OCI-LY3 (cell line): ENCODE measurements around the gene CYP2C18.

Source experiments
- H2AFZ ChIP-seq: fragments of 200-600, 300-600 bp; shearing (Covaris generic); 2 replicates; pipeline ENCODE4 v1.6.0; 2014; ENCODE audit warnings: antibody characterized with exemption, low read depth, low read length
- H3K27ac ChIP-seq: fragments of 200-600, 300-600 bp; sonication (generic); 2 replicates; pipeline ENCODE4 v1.5.1; 2014; ENCODE audit warnings: mild to moderate bottlenecking, low read length, moderate library complexity, mixed read lengths
- H3K27me3 ChIP-seq: fragments of 200-600, 300-600 bp; sonication (generic); 2 replicates; pipeline ENCODE4 v1.6.1; 2014; ENCODE audit warnings: low read depth, low read length, mixed read lengths
- H3K36me3 ChIP-seq: fragments of 200-600, 300-600 bp; sonication (generic); replicated peaks from 2 replicates; pipeline ENCODE3; 2014; ENCODE audit warnings: low read depth, low read length, mixed read lengths
- H3K4me1 ChIP-seq: fragments of 300-600, 200-600 bp; sonication (generic); 2 replicates; pipeline ENCODE4 v1.6.1; 2014; ENCODE audit warnings: low read length, mixed read lengths
- H3K4me2 ChIP-seq: fragments of 200-600, 300-600 bp; sonication (generic); 2 replicates; pipeline ENCODE4 v1.6.1; 2014; ENCODE audit warnings: low read length, mixed read lengths
- H3K4me3 ChIP-seq: fragments of 300-600, 200-600 bp; sonication (generic); 2 replicates; pipeline ENCODE4 v1.5.1; 2014; ENCODE audit warnings: antibody characterized with exemption, mild to moderate bottlenecking, low read length, moderate library complexity
- H3K79me2 ChIP-seq: fragments of 300-600, 200-600 bp; shearing (Covaris generic); 2 replicates; pipeline ENCODE4 v1.6.1; 2014; ENCODE audit warnings: mild to moderate bottlenecking, low read length, mixed read lengths
- H3K9ac ChIP-seq: fragments of 300-600, 200-600 bp; shearing (Covaris generic); 2 replicates; pipeline ENCODE4 v1.6.0; 2014; ENCODE audit warnings: mild to moderate bottlenecking, low read length, moderate library complexity
- H3K9me3 ChIP-seq: fragments of 200-600, 300-600 bp; shearing (Covaris generic); 2 replicates; pipeline ENCODE4 v1.6.1; 2014; ENCODE audit warnings: low read length, mixed read lengths; ENCODE audit not compliant: insufficient read depth
- H4K20me1 ChIP-seq: fragments of 200-600, 300-600 bp; sonication (generic); 2 replicates; pipeline ENCODE4 v1.6.1; 2016; ENCODE audit warnings: low read length, mixed read lengths; ENCODE audit not compliant: insufficient read depth
- CTCF ChIP-seq: fragments of 200-600, 300-600 bp; sonication (generic); IDR thresholded peaks from 2 replicates; pipeline ENCODE4 v1.5.1; 2014; ENCODE audit warnings: antibody characterized with exemption, low read length, low read depth
- EZH2phosphoT487 ChIP-seq: fragments of 200-600 bp; shearing (Covaris generic); IDR thresholded peaks from 2 replicates; pipeline ENCODE4 v1.6.1; 2018; ENCODE audit warnings: antibody characterized with exemption, mixed run types, low read depth

Gene CYP2C18

GRCh38 chr10:94673614-94674321, 9.8 kb upstream of the CYP2C18 start:
- no peaks in the 10 kb centered on the region for H4K20me1 ChIP-seq
- no peak overlapping the region for H3K9ac ChIP-seq
- no peak overlapping the region for H3K4me3 ChIP-seq
- H3K4me2 ChIP-seq: no peak overlapping the region
- no peaks in the 10 kb centered on the region for H3K4me1 ChIP-seq
- no peaks in the 10 kb centered on the region for H3K9me3 ChIP-seq
- TF ChIP-seq CTCF: no peak
- TF ChIP-seq EZH2phosphoT487: no peak
- no peaks in the 10 kb centered on the region for H3K27me3 ChIP-seq
- no peak overlapping the region for H3K27ac ChIP-seq
- H2AFZ ChIP-seq: no peak overlapping the region
- H3K79me2 ChIP-seq: no peaks in the 10 kb centered on the region
- H3K36me3 ChIP-seq: no peaks in the 10 kb centered on the region

- Histone ChIP-seq H3K4me2 (no peak overlapping the region), H3K4me1 (no peaks in the 10 kb centered on the region), H3K9me3 (no peaks in the 10 kb centered on the region), H3K36me3 (no peaks in the 10 kb centered on the region), H4K20me1 (no peaks in the 10 kb centered on the region), H3K27ac (no peak overlapping the region), H3K79me2 (no peaks in the 10 kb centered on the region), H2AFZ (no peak overlapping the region), H3K27me3 (no peaks in the 10 kb centered on the region), H3K4me3 (no peak overlapping the region), H3K9ac (no peak overlapping the region)
- TF ChIP-seq CTCF: no peak
- TF ChIP-seq EZH2phosphoT487: no peak
These were observed 7.0 kb upstream of the CYP2C18 start for GRCh38 chr10:94676496-94676895.

DNA sequence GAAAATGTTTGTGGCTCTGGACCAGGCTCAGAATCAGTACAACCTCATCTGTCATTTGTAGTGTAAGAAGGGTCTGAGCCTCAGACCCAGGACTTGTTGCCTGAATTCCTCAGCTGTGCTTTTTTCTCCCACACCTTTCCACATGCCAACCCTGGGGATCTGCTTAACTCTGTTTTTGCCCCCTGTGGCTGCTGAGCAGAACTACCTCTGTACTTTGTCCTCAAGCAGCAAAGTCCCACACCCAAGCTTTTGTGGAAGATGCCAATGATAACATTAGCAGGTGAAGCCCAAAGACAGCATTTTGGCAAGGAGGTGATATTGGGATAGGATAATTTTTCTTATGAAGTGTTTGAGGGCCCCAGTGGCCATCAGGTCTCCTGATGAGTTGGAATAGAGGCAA, 5.8 kb upstream of the CYP2C18 start:
- Histone ChIP-seq H3K4me1 (no peaks in the 10 kb centered on the region), H2AFZ (no peak overlapping the region), H3K27me3 (no peaks in the 10 kb centered on the region), H3K9ac (no peak overlapping the region), H3K4me2 (no peak overlapping the region), H3K27ac (no peak overlapping the region), H4K20me1 (no peaks in the 10 kb centered on the region), H3K9me3 (no peaks in the 10 kb centered on the region), H3K36me3 (no peaks in the 10 kb centered on the region), H3K79me2 (no peaks in the 10 kb centered on the region), H3K4me3 (no peak overlapping the region)
- TF ChIP-seq CTCF (no peak), EZH2phosphoT487 (no peak)

DNA sequence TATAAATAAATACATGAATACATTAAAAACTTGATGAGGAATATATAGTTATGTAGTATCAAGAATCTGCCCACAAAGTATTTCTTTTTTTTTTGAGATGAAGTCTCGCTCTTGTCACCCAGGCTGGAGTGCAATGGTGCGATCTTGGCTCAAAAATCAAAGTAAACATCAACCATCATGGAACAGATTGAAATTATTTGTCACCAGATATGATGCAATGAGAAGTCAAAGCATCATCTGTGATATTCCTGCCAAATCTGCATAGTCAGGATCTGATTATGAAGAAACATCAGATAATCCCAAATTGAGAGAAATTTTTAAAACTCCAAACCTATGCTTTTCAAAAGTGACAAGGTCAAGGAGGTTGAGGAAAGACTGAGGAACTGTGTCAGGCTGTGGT, 5.1 kb upstream of the CYP2C18 start:
- no peaks in the 10 kb centered on the region for H3K79me2 ChIP-seq
- H4K20me1 ChIP-seq: no peaks in the 10 kb centered on the region
- no peaks in the 10 kb centered on the region for H3K4me1 ChIP-seq
- H3K9ac ChIP-seq: no peak overlapping the region
- no peak overlapping the region for H2AFZ ChIP-seq
- H3K4me3 ChIP-seq: no peak overlapping the region
- H3K27ac ChIP-seq: no peak overlapping the region
- TF ChIP-seq CTCF (no peak), EZH2phosphoT487 (no peak)
- no peaks in the 10 kb centered on the region for H3K27me3 ChIP-seq
- H3K36me3 ChIP-seq: no peaks in the 10 kb centered on the region
- H3K9me3 ChIP-seq: no peaks in the 10 kb centered on the region
- H3K4me2 ChIP-seq: no peak overlapping the region
